NK-92 treated with Interleukin-12 subunit alpha and Interleukin-12 subunit beta, amount 100 ng/mL, for 24 hours (cell line): ENCODE measurements around the gene CDC42EP4.

ENCODE experiments used
- DNase-seq: peaks from one replicate; lab custom pipeline; 2025; lab: John Stamatoyannopoulos, UW

Gene CDC42EP4

GRCh38 chr17:73251871-73252270, 59.9 kb downstream of the CDC42EP4 start:
- no peak for DNase-seq

GRCh38 chr17:73250851-73251640, 60.8 kb downstream of the CDC42EP4 start:
- no peak for DNase-seq

GRCh38 chr17:73249700-73250099, 62.1 kb downstream of the CDC42EP4 start:
- DNase-seq: no peak

GRCh38 chr17:73248532-73248931, 63.3 kb downstream of the CDC42EP4 start:
- DNase-seq: no peak

- no peak for DNase-seq
Observed at GRCh38 chr17:73247726-73248125, 64.1 kb downstream of the CDC42EP4 start.

GRCh38 chr17:73240561-73240960, 71.2 kb downstream of the CDC42EP4 start:
- DNase-seq: no peak

GRCh38 chr17:73237714-73238113, 74.1 kb downstream of the CDC42EP4 start:
- no peak for DNase-seq

GRCh38 chr17:73234736-73235135, 77.1 kb downstream of the CDC42EP4 start:
- DNase-seq: no peak
